ENCODE data around the gene CELF2. TPM values are rescaled to one million over a fixed set of nuclear protein-coding genes. Genes with fewer than 3 reads are reported as not detected.

The CELF2 gene
- polyA plus RNA-seq, 4 donors, result 9.8 to 11.3 (median 10.6) TPM

DNA sequence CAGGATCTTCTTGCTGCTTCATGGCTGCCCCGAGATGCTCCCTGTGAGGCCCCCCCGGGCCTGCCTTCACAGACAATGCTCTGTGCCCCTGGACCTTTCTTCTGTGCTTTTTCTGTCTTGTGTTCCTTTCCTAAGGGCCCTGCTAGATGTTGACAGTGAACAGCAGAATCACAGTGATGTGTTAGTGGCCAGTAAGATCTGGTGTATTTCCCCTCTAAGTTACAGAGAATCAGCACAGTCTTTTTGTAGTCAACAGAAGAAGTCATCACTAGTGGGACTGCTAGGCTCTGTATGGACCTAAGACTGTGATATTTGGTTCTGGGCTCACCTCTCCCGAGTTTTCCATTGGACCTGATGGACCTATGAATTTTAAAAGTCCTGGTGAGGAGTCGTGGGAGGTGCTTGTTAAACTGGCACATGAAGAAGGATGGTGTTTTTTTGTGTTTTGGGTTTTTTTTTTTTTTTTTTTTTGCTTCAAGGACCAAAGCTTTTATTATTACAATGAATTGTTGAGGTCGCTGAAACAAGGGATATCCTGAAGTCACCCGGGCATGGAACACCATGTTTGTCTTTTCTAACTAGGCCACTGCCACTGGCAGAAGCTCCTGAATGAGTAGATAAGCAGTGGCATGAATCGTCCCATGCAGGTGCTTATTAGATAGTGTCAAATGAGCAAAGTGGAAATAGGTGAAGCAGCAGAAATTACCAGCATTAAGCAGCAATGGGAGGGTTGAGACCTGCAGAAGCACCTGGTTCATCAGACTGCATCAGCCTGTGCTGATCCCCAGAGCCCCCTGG is 194.8 kb downstream of the CELF2 start:
- no peak for DNase-seq (ENCODE audit: low read depth in 4 of 4, low spot score in 2 of 4)

- no peak for DNase-seq (ENCODE audit: low read depth in 4 of 4, low spot score in 2 of 4)
Observed at GRCh38 chr10:11213137-11213536, 195.5 kb downstream of the CELF2 start.

GRCh38 chr10:11214407-11214806 is 196.7 kb downstream of the CELF2 start:
- DNase-seq (ENCODE audit: low read depth in 4 of 4, low spot score in 2 of 4), result no peak

- no peak for DNase-seq (ENCODE audit: low read depth in 4 of 4, low spot score in 2 of 4)
Observed at GRCh38 chr10:11215471-11215870, 197.8 kb downstream of the CELF2 start.

DNA sequence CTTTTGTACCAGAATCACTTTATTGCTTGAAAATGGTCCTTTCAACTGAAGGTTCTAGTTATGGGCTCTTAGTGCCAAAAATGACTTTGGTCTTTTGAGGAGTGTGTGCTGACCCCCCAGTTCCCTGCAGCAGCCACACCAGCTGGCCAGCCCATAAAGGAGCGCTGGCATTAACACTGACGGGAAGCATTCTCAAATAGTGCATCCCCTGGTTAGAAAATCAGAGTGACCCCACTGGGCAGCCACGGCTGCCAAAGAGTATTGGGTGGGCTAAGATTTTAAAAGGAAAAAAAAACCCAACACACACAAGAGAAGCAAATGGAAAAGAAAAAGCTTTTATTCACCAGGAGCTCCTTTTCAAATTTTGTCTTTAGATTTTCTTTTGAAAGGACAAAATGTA is 199.8 kb downstream of the CELF2 start:
- no peak for DNase-seq (ENCODE audit: low read depth in 4 of 4, low spot score in 2 of 4)

GRCh38 chr10:11218395-11218794 is 200.7 kb downstream of the CELF2 start:
- no peak for DNase-seq (ENCODE audit: low read depth in 4 of 4, low spot score in 2 of 4)

DNA sequence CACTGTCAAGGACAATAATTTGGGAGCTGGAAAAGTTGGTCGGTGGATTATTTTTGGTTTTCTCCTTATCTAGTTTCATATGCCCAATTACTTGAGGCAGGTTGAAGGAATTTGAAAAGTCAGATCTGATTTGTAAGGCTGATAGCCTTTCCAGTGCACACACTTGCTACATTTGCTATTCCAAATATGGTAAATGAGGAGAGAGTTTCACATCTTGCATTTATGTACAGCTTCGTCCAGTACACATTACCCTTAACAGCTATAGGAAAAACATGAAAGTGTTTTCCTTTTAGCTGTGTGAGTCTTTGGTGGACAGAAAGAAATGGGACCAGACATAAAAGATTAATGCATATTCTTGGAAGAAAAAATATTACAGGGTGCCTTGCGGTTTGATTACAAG is 201.8 kb downstream of the CELF2 start:
- DNase-seq (ENCODE audit: low read depth in 4 of 4, low spot score in 2 of 4), result no peak

DNA sequence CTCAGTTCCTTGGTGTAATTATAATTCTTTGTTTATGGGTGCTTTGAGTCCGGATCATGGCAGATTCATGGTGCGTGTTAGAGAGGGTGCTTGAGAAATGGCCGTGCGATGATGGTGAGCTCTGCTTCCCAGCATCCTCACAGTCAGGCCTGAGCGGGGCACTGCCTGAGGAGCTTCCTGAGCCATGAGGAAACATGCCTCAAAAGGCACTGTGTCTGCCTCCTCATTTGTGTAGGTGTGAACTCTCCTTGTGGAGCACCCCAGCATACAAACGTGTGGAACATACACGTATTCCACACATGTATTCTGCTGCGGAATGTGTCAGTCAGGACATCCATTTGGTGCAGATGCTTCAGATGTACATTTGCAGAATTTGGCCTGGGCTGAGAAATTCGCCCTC is 205.4 kb downstream of the CELF2 start:
- DNase-seq (ENCODE audit: low read depth in 4 of 4, low spot score in 2 of 4), result no peak

DNA sequence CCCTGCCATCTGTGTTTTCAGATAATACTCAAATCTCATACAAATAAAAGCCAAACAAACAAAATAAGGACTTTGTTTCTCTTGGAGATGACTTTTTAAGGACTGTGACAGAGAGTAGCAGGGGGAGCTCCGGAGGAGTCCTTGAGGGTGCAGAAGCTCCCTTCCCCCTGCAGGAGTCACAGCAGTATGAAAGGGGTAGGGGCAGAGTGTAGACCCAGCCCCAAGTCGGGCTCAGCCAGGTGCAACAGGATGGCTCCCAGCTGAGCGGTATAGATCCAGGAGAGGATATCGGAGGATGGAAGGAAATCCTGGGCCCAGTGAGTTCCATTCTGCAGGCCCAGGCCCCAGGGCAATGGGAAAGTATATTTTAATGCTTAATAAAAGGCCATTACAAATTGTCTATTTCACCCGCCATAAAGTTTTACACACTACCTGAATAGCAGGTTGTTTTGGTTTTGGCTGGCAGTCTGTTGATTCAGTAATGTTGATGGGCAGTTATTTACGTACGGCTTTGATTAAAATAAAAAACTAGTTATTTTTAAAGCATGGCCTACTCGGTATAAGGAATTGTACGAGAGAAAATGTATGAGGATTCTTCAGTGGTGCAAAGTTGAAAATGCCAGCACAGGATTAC is 206.0 kb downstream of the CELF2 start:
- no peak for DNase-seq (ENCODE audit: low read depth in 4 of 4, low spot score in 2 of 4)

GRCh38 chr10:11224321-11224720 is 206.6 kb downstream of the CELF2 start:
- DNase-seq (ENCODE audit: low read depth in 4 of 4, low spot score in 2 of 4), result no peak

- DNase-seq (ENCODE audit: low read depth in 4 of 4, low spot score in 2 of 4), result no peak
Observed at GRCh38 chr10:11224792-11225416, 207.2 kb downstream of the CELF2 start.

DNA sequence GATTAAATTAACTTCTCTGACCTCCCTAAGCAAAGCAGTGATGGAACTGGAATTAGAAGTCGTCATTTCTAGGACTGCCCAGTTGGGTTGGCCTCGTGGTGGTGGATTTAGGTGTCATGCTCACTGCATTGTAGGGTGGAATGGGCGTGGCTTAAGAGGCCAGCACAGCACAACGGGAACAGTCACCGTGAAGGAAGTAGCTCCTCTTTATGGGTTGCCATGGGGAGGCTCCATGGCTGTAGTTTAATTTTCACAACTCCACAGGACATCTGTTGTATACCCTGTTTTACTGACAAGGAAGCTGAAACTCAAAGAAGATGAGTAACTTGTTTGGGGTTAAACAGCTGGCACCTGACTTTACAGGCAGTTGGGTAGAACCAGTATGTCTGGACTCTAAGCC is 208.3 kb downstream of the CELF2 start:
- DNase-seq (ENCODE audit: low read depth in 4 of 4, low spot score in 2 of 4), result no peak

- no peak for DNase-seq (ENCODE audit: low read depth in 4 of 4, low spot score in 2 of 4)
Observed at GRCh38 chr10:11227103-11227502, 209.4 kb downstream of the CELF2 start.

DNA sequence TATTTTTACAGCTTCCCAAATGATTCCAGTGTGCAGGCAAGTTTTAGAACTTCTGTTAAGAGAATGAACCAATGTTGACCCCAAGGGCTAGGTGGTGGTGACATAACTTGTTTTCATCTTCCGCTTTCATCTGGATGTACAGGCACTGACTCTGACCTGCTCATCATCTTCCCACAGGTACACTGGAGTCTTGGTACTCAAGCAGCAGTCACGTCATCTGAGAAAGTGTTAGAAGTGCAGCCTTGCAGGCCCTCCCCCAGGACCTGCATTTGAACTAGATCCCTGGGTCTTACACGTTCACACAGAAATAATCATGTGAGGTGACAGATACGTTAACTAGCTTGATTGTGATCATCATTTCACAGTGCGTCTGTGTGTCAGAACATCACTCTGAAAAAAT is 212.2 kb downstream of the CELF2 start:
- no peak for DNase-seq (ENCODE audit: low read depth in 4 of 4, low spot score in 2 of 4)

DNA sequence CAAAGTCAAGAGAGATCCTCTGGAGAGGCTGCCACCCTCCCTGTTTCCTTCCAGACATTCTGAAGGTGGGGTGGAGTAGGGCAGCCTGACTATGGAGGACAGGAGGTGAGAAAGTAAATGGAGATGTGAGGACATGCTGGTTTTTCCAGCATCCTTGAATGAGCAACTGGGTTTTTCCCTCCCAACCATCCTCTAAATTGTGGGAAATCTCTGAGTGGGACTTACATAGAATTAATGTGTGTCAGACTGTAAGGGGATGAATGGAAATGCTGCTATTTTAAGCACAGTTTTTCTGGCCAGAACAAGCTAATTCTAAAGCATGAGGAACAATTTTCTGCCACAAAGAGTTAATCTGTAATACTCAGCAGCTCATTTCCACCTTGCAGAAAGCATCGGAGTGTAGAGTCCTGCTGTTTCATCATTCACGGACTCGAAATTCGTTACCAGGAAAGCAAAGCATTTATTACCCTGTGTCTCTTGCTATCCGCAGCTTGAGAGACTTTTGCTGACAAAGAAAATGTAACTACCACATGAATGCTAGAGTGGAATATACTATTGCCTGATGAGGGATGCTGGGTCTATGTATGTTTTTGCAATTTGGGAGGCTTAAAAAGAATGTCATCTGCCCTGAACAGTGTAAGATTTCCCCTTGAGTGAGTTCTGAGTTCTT is 213.0 kb downstream of the CELF2 start:
- DNase-seq (ENCODE audit: low read depth in 4 of 4, low spot score in 2 of 4), result no peak

DNA sequence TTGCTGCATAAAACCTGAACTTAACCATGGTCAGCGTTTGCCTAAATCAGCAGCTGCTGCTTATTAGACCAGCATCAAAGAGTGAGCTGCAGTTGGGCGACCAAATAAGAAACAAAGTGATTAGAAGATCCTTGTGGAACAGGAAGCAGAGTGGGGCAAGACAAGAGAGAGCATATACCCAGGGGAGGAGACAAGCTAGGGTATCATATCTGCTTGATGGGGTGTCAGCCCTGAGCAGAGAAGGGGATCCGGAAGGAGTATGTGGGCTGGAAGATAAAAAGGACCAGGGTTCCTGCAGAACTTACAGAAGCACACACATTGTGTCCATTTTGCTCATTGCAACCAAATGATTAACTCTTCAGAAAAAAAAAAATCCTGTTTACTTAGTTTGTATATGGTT is 213.6 kb downstream of the CELF2 start:
- DNase-seq (ENCODE audit: low read depth in 4 of 4, low spot score in 2 of 4), result no peak

DNA sequence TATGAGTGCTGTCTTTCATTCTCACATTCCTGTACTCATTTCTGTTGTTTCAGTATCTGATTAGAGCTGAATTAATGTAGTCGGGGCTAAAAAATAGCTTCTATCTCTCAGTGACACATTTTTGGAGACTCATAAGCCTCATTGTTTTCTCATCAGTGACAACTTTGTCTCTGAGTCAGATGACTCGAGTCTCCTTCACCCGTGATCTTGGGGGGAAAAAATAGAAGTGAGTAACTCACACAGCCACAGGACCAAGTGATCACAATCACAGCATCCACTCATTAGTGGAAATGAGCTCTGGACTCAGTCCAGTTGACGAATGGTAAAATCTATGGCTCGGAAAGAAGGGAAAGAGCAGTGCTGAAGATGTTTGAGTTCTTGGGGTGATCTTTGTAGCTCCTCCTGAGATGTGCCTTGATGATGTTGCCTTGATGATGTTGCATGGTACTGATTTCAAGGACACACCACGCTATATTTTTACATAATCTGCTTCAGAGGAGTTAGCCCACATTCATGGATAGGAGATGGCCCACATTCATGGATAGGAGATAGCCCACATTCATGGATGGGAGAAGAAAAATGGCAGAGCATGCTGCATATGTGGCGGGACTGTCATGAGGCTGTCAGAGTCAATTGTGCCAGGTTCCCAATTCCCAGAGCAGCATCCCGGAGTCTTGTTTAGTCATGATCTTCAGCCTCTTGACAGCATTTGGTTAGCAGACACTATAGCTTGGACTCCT is 214.7 kb downstream of the CELF2 start:
- DNase-seq (ENCODE audit: low read depth in 4 of 4, low spot score in 2 of 4), result no peak

DNA sequence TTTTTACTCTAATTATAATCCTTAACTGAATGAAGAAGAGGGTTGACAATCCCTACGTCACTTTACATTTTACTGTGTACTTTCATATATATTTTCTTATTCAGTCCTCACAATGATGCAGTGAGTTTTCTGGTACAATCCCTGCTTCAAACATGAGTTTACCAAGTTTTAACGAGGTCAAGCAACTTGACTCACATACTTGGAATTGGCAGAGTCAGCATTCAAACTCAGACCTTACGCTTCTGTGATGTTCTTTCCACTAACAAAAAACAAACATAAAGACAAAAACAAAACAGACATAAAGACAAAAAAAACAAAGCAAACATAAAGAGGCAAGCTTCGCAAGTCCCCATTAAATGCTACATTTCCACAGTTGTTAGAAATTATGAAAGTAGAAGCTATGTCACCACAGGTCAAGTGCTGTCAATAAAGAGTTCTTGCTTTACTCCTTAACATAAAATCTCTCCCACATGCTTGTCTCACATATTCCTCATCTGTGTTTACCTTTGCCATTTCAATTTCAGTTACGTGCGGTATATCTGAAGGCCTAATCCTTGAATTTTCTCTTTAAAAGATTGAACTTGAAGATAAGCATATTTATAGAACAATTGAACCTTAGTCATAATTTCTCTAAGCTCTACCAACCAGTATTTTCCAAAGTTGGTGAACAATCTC is 217.3 kb downstream of the CELF2 start:
- no peak for DNase-seq (ENCODE audit: low read depth in 4 of 4, low spot score in 2 of 4)

DNA sequence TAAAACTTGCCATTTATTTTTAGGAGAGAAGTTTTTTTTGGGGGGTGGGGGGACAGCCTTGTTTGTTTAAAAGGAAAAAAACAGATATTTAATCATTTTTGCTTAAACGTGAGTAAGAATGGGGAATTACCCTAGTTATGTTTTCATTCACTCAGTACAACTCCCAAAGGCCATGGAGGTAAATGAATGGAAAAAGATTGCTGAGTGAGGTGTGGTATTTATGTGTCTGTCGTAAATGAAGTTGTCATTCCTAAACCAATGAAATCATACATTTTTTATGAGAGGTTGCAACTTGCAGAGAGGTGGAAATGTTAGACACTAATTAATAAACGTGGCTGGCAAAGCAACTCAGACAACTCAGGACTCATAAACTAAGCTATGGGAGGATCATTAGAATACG is 218.1 kb downstream of the CELF2 start:
- DNase-seq (ENCODE audit: low read depth in 4 of 4, low spot score in 2 of 4), result no peak

DNA sequence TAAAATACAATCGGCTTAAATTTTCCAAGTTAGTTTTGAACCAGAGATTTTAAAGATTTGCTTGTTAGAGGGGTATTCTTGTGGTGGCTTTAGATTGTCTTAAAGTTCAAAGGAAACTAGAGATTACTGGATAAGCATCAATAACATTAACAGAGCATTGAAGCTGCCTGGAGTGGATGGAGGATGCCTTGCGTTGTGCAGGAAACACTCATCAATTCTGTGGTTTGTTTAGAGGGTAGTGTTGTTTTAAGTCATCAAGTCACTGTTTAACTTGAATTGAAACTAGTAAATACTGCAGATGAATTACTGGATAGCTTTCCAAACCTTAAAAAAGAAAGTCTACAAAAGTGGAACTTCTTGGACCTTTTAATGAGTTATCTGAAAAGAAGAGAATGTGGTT is 218.6 kb downstream of the CELF2 start:
- no peak for DNase-seq (ENCODE audit: low read depth in 4 of 4, low spot score in 2 of 4)
